Epithelial cell of proximal tubule (primary cell): Measurements from ENCODE around the gene STK11IP. TPM values are rescaled to one million over a fixed set of nuclear protein-coding genes. Genes with fewer than 3 reads are reported as not detected.
A peak's percentile ranks its signal among the peaks of the same experiment; 100 is the strongest.

Experiments
- DNase-seq: peaks from one replicate; pipeline ENCODE4 v3.0.0-alpha.2; 2011; ENCODE audit warnings: low read depth
- H3K4me3 ChIP-seq: 2 replicates; pipeline ENCODE4 v1.5.1; 2011; ENCODE audit warnings: low read depth, mild to moderate bottlenecking, low read length
- CTCF ChIP-seq: conservative IDR thresholded peaks from 2 replicates; pipeline ENCODE4 v1.5.1; 2012; ENCODE audit warnings: low read depth, mild to moderate bottlenecking, low read length
- total RNA-seq: library from RNA; depleted of rRNA; stranded (reverse); fragments of >200 nt; gene quantifications from 2 replicates; pipeline ENCODE4 v1.2.3, GENCODE V29; 2015

STK11IP gene
- total RNA-seq, 1 donor from 2014 or later: 35.7 TPM

GRCh38 chr2:219591091-219591490 lies 6.6 kb upstream of the STK11IP start:
- H3K4me3 ChIP-seq: no peak overlapping the region
- no peak for TF ChIP-seq CTCF
- no peak for DNase-seq

GRCh38 chr2:219592736-219593135 lies 4.9 kb upstream of the STK11IP start:
- no peak for DNase-seq
- TF ChIP-seq CTCF: no peak

GRCh38 chr2:219593154-219593553 lies 4.5 kb upstream of the STK11IP start:
- no peak for TF ChIP-seq CTCF
- no peak overlapping the region for H3K4me3 ChIP-seq
- no peak for DNase-seq

More at GRCh38 chr2:219592736-219593135, 4.9 kb upstream of the STK11IP start:
- H3K4me3 ChIP-seq: no peak overlapping the region

GRCh38 chr2:219595256-219595655 lies 2.4 kb upstream of the STK11IP start:
- TF ChIP-seq CTCF: no peak
- no peak overlapping the region for H3K4me3 ChIP-seq
- DNase-seq: no peak

GRCh38 chr2:219596954-219597551 lies 604 bp upstream of the STK11IP start:
- no peak for TF ChIP-seq CTCF
- peak; percentile 27 for DNase-seq
- H3K4me3 ChIP-seq: peak overlapping the region; percentile 64

- TF ChIP-seq CTCF: no peak
- peak overlapping the region; percentile 64 for H3K4me3 ChIP-seq
- no peak for DNase-seq
These were observed 836 bp downstream of the STK11IP start for GRCh38 chr2:219598308-219599078.
